ENCODE data around the gene CFAP65. TPM values are rescaled to one million over a fixed set of nuclear protein-coding genes. Genes with fewer than 3 reads are reported as not detected.

The CFAP65 gene
- total RNA-seq, 1 donor from 2014 or later: not detected

DNA sequence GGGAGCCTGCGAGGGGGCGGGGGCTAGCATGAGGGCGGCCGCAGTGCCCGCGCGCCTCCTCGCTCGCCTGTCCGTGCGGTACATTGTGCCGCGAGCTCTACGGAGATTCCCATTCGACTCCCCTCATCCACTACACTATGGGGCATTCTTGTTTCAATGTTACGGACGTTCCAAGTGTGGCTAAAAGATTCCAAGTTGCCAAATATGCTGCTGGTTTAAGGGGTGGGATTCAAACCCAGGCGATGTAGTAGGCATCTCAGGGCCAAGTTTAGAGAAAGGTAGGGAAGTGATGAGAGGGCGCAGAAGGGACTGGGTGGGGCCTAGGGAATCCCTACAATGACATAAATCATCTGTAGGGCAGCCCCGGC is 38.1 kb downstream of the CFAP65 start:
- TF ChIP-seq POLR2AphosphoS5 (IDR thresholded peaks at IDR 0.05; ENCODE audit: insufficient read depth in 1 of 2, low read depth in 1 of 2): no peak
- TF ChIP-seq, protein P1, sequence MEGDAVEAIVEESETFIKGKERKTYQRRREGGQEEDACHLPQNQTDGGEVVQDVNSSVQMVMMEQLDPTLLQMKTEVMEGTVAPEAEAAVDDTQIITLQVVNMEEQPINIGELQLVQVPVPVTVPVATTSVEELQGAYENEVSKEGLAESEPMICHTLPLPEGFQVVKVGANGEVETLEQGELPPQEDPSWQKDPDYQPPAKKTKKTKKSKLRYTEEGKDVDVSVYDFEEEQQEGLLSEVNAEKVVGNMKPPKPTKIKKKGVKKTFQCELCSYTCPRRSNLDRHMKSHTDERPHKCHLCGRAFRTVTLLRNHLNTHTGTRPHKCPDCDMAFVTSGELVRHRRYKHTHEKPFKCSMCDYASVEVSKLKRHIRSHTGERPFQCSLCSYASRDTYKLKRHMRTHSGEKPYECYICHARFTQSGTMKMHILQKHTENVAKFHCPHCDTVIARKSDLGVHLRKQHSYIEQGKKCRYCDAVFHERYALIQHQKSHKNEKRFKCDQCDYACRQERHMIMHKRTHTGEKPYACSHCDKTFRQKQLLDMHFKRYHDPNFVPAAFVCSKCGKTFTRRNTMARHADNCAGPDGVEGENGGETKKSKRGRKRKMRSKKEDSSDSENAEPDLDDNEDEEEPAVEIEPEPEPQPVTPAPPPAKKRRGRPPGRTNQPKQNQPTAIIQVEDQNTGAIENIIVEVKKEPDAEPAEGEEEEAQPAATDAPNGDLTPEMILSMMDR (IDR thresholded peaks at IDR 0.05): no peak
- Histone ChIP-seq H3K4me3 (peak overlapping the region in 1 of 2 donors; percentile 2), H3K27ac (no peak overlapping the region), H3K9me3 (no peaks in the 10 kb centered on the region), H3K4me1 (peaks cover 23% of the 10 kb centered on the region), H3K36me3 (no peaks in the 10 kb centered on the region), H3K27me3 (peaks cover 14% of the 10 kb centered on the region)
- no peak for DNase-seq (ENCODE audit: extremely low spot score in 2 of 2)
- intact Hi-C loops (cut with DNase I): no loop called here

DNA sequence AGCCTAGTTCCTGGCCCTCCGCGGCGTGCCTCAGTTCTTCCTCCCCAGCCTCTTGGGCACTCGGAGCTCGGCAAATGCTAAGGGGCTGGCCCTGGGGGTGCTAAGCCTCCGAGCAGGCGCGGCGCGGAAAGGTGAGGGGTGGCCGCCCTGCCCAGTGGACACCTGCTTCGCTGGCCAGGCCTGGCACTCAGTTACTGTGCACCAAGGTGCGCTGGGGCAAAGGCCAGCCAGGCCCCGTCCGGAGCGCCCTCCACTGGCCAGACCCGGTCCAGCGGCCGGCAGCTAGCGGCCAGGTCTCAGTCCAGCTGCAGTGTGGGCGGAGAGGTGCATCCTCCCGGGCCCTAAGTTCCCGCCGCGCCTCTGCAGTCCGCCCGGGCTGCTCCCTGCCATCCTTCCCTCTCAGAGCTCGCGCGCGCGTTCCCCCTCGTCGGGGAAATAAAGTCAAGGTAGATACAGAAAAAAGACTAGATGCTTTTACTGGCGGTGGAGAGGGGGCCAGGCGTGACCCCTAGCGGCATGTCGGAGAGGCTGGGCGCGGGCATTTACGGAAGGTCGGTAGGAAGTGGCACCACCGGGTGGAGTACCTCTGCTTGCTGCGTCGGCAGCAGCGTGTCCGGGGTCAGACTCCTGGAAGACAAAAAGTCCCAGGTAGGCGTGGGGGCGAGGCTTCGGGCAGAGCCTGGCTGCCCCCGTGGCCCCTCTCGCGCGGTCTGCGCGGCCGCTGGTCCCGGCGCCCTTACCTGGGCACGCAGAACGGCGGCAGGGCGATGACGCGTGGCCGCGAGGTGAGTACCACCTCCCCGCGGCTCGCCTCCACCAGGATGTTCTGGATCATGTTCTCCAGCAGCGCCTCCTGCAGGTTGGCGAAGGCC is 38.7 kb downstream of the CFAP65 start:
- H3K4me3 ChIP-seq: peak overlapping the region; percentile 2 to 5
- H3K9me3 ChIP-seq: no peaks in the 10 kb centered on the region
- no peak for DNase-seq (ENCODE audit: extremely low spot score in 2 of 2)
- TF ChIP-seq, protein P1 (IDR thresholded peaks at IDR 0.05): no peak
- TF ChIP-seq POLR2AphosphoS5 (IDR thresholded peaks at IDR 0.05; ENCODE audit: insufficient read depth in 1 of 2, low read depth in 1 of 2): no peak
- TF ChIP-seq POLR2A (IDR thresholded peaks at IDR 0.05): no peak
- no peak overlapping the region for H3K27ac ChIP-seq
- peaks cover 23% of the 10 kb centered on the region for H3K4me1 ChIP-seq
- intact Hi-C loops (cut with DNase I): no loop called here
- H3K36me3 ChIP-seq: no peaks in the 10 kb centered on the region
- H3K27me3 ChIP-seq: peaks cover 14% of the 10 kb centered on the region

- no peak overlapping the region for H3K27ac ChIP-seq
- H3K36me3 ChIP-seq: no peaks in the 10 kb centered on the region
- peaks cover 14% of the 10 kb centered on the region for H3K27me3 ChIP-seq
- DNase-seq (ENCODE audit: extremely low spot score in 2 of 2): no peak
- peaks cover 23% of the 10 kb centered on the region for H3K4me1 ChIP-seq
- TF ChIP-seq POLR2AphosphoS5 (IDR thresholded peaks at IDR 0.05; ENCODE audit: insufficient read depth in 1 of 2, low read depth in 1 of 2): peak in 1 of 2 donors; percentile 21
- TF ChIP-seq POLR2A (IDR thresholded peaks at IDR 0.05): no peak
- no peaks in the 10 kb centered on the region for H3K9me3 ChIP-seq
- H3K4me3 ChIP-seq: peak overlapping the region; percentile 21 to 23
- intact Hi-C loops (cut with DNase I): no loop called here
Measured at GRCh38 chr2:219001577-219002394, 39.5 kb downstream of the CFAP65 start.

DNA sequence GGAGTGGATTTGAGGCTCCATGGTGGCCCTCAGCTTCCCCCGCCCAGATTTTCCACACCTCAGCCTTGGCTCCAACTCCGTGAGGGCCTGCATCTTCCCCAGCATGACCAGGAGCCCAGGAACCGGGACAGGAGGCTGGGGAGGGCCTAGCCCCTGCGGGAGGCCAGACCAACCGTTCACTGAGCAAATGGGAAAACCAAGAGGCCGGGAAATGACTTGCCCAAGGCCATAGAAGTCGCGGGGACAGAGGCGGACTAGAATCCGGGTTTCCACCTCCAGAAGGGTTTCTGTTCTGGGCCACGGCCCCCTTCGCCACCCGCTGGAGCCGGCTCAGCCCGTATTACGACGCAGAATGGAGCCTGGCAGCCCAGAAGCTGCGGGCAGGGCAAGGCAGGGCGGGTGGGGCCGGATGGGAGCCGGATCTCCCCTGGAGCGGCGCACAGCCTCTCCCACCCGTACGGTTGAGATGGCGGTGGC is 40.2 kb downstream of the CFAP65 start:
- no peak overlapping the region for H3K27ac ChIP-seq

DNA sequence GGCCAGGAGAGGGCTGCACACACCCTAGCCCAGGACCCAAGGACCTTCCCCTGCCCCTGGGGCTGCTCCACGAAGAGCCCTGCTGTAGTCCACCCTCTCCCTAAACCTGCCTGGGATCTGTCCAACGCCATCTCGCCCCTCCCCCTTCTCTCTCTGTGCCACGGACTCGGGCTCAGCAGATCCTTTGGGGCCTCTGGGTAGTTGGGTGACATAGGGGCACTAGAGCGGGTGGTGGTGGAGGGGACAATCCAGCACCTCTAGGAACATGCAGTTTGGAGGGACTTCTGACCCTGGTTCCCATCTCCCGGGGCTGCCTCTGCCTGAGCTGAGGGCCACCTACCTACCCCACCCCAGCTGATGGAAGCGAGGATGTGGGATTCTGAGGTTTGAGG is 40.8 kb downstream of the CFAP65 start:
- TF ChIP-seq, protein P1 (IDR thresholded peaks at IDR 0.05): no peak
- H3K4me1 ChIP-seq: peaks cover 33% of the 10 kb centered on the region
- H3K9me3 ChIP-seq: no peaks in the 10 kb centered on the region
- H3K36me3 ChIP-seq: no peaks in the 10 kb centered on the region
- no peak overlapping the region for H3K4me3 ChIP-seq
- H3K27me3 ChIP-seq: peaks cover 14% of the 10 kb centered on the region
- no peak overlapping the region for H3K27ac ChIP-seq
- DNase-seq (ENCODE audit: extremely low spot score in 2 of 2): no peak
- intact Hi-C loops (cut with DNase I): no loop called here

More for the DNA sequence above, 40.2 kb downstream of the CFAP65 start:
- Histone ChIP-seq H3K4me1 (peaks cover 28% of the 10 kb centered on the region), H3K9me3 (no peaks in the 10 kb centered on the region), H3K4me3 (peak overlapping the region; percentile 21 to 23), H3K36me3 (no peaks in the 10 kb centered on the region), H3K27me3 (peaks cover 14% of the 10 kb centered on the region)
- intact Hi-C loops (cut with DNase I): no loop called here
- DNase-seq (ENCODE audit: extremely low spot score in 2 of 2): no peak
- TF ChIP-seq POLR2A (IDR thresholded peaks at IDR 0.05) (no peak), POLR2AphosphoS5 (IDR thresholded peaks at IDR 0.05; ENCODE audit: insufficient read depth in 1 of 2, low read depth in 1 of 2) (no peak)
- TF ChIP-seq, protein P1 (IDR thresholded peaks at IDR 0.05): no peak

Measured in vagina (tissue), 2 donors.